Measurements from ENCODE around the gene ACTL8. TPM values are rescaled to one million over a fixed set of nuclear protein-coding genes. Genes with fewer than 3 reads are reported as not detected.

ACTL8 gene
- total and polyA plus RNA-seq, 2 donors from 2014 or later: not detected

DNA sequence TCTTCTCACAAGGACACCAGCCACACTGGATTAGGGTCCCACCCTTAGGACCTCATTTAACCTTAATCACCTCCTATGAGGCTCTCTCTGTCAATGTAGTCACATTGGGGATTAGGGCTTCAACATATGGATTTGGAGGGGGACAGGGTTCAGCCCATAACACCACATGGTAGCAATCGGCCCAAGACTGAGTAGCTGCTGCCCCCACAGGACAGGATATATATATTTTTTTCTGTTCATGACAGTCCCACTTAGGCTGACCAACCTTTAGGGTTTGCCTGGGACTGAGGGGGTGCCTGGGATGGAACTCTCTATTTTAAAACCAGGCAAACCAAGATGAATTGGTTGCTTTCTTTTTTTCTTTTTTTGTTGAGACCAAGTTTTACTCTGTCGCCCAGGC, 8.2 kb upstream of the ACTL8 start:
- DNase-seq (no peak), FAIRE-seq (no peak)
- Histone ChIP-seq H3K9ac (ENCODE audit: low read length in 3 of 3) (no peak overlapping the region), H3K9me3 (ENCODE audit: control insufficient read depth in 2 of 3, insufficient read depth in 1 of 3, low read length in 3 of 3) (no peaks in the 10 kb centered on the region), H3K36me3 (ENCODE audit: control insufficient read depth in 2 of 3, insufficient read depth in 3 of 3, low read length in 3 of 3) (no peaks in the 10 kb centered on the region), H3K4me1 (ENCODE audit: control insufficient read depth in 2 of 3, insufficient read depth in 2 of 3, low read depth in 1 of 3, low read length in 3 of 3) (no peaks in the 10 kb centered on the region), H3K27ac (ENCODE audit: low read depth in 2 of 2, low read length in 2 of 2) (no peak overlapping the region), H3K4me3 (ENCODE audit: low read length in 3 of 3) (no peak overlapping the region), H3K27me3 (ENCODE audit: control insufficient read depth, insufficient read depth, low read length) (no peaks in the 10 kb centered on the region)
- intact Hi-C loops (cut with DNase I): no loop called here
- TF ChIP-seq, protein P1, sequence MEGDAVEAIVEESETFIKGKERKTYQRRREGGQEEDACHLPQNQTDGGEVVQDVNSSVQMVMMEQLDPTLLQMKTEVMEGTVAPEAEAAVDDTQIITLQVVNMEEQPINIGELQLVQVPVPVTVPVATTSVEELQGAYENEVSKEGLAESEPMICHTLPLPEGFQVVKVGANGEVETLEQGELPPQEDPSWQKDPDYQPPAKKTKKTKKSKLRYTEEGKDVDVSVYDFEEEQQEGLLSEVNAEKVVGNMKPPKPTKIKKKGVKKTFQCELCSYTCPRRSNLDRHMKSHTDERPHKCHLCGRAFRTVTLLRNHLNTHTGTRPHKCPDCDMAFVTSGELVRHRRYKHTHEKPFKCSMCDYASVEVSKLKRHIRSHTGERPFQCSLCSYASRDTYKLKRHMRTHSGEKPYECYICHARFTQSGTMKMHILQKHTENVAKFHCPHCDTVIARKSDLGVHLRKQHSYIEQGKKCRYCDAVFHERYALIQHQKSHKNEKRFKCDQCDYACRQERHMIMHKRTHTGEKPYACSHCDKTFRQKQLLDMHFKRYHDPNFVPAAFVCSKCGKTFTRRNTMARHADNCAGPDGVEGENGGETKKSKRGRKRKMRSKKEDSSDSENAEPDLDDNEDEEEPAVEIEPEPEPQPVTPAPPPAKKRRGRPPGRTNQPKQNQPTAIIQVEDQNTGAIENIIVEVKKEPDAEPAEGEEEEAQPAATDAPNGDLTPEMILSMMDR (IDR thresholded peaks at IDR 0.05; ENCODE audit: borderline replicate concordance, extremely low read depth, insufficient read depth): no peak

DNA sequence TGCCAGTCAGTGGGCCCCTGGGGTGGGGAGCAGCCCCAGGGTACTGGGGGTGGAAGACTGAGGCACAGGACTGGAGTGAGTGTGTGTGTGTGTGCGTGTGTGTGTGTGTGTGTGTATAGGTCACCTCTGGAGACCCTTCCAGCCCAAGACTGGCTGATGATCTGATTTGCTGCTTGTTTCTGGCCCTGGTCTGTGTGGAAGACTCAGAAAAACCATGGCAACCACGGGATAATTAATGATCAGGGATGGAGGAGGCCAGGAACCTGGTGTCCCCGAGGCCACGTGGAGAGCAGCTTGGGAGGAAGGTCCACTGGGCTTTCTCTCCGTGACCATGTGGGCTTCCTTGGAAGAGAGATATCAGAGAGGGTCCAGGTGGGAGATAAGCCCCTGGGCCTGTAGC, 4.8 kb upstream of the ACTL8 start:
- Histone ChIP-seq H3K4me1 (ENCODE audit: control insufficient read depth in 2 of 3, insufficient read depth in 2 of 3, low read depth in 1 of 3, low read length in 3 of 3) (no peaks in the 10 kb centered on the region), H3K9me3 (ENCODE audit: control insufficient read depth in 2 of 3, insufficient read depth in 1 of 3, low read length in 3 of 3) (peaks cover 0 to 8% (median 0%) of the 10 kb centered on the region in 3 donors), H3K36me3 (ENCODE audit: control insufficient read depth in 2 of 3, insufficient read depth in 3 of 3, low read length in 3 of 3) (no peaks in the 10 kb centered on the region), H3K27ac (ENCODE audit: low read depth in 2 of 2, low read length in 2 of 2) (no peak overlapping the region), H3K27me3 (ENCODE audit: control insufficient read depth, insufficient read depth, low read length) (no peaks in the 10 kb centered on the region), H3K4me3 (ENCODE audit: low read length in 3 of 3) (no peak overlapping the region), H3K9ac (ENCODE audit: low read length in 3 of 3) (no peak overlapping the region)
- DNase-seq: no peak
- intact Hi-C loops (cut with DNase I): no loop called here
- FAIRE-seq: no peak
- TF ChIP-seq, protein P1 (IDR thresholded peaks at IDR 0.05; ENCODE audit: borderline replicate concordance, extremely low read depth, insufficient read depth): no peak

DNA sequence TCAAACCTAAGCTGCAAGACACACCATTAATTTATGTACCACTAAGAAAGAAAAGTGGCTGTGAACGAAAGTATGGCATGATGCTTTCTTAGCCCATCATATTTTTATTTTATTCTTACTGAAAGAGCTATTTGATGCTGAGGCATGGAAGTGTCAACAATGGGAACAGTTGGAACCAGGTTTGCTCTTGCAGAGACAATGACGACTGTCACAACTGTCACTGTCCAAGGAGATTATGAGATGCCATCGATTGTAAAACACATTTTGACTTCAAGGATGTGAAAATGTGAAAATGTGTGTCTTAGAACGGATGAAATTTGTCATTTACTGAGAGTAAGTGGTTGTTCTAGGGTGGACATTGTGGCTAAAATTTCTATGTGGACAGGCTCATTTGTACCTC, 2.8 kb upstream of the ACTL8 start:
- DNase-seq (no peak), FAIRE-seq (no peak)
- Histone ChIP-seq H3K27ac (ENCODE audit: low read depth in 2 of 2, low read length in 2 of 2) (no peak overlapping the region), H3K9ac (ENCODE audit: low read length in 3 of 3) (no peak overlapping the region), H3K9me3 (ENCODE audit: control insufficient read depth in 2 of 3, insufficient read depth in 1 of 3, low read length in 3 of 3) (peaks cover 0 to 10% (median 0%) of the 10 kb centered on the region in 3 donors), H3K27me3 (ENCODE audit: control insufficient read depth, insufficient read depth, low read length) (no peaks in the 10 kb centered on the region), H3K4me3 (ENCODE audit: low read length in 3 of 3) (no peak overlapping the region), H3K36me3 (ENCODE audit: control insufficient read depth in 2 of 3, insufficient read depth in 3 of 3, low read length in 3 of 3) (no peaks in the 10 kb centered on the region), H3K4me1 (ENCODE audit: control insufficient read depth in 2 of 3, insufficient read depth in 2 of 3, low read depth in 1 of 3, low read length in 3 of 3) (no peaks in the 10 kb centered on the region)
- TF ChIP-seq, protein P1 (IDR thresholded peaks at IDR 0.05; ENCODE audit: borderline replicate concordance, extremely low read depth, insufficient read depth): no peak
- intact Hi-C loops (cut with DNase I): no loop called here

DNA sequence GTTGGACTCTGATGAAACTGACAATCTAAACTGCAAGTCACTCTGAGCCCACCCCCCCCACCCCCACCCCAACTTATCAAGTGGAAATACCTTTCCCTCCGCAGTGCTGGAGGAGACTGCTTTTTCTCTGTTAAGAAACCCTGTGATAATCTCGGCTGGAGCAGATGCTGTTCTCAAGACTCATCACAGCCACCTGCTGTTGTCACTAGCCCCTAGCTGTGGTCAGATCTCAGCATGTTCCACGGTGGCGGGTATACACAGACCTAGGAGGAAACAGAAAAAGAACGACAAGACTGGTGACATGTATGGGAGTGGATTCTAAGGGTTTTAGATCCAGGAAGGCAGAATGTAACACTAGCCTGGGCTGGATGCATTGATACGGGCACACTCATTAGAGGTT, 2.3 kb downstream of the ACTL8 start:
- Histone ChIP-seq H3K4me1 (ENCODE audit: control insufficient read depth in 2 of 3, insufficient read depth in 2 of 3, low read depth in 1 of 3, low read length in 3 of 3) (no peaks in the 10 kb centered on the region), H3K27ac (ENCODE audit: low read depth in 2 of 2, low read length in 2 of 2) (no peak overlapping the region), H3K9me3 (ENCODE audit: control insufficient read depth in 2 of 3, insufficient read depth in 1 of 3, low read length in 3 of 3) (peaks cover 0 to 31% (median 6%) of the 10 kb centered on the region in 3 donors), H3K9ac (ENCODE audit: low read length in 3 of 3) (no peak overlapping the region), H3K36me3 (ENCODE audit: control insufficient read depth in 2 of 3, insufficient read depth in 3 of 3, low read length in 3 of 3) (no peaks in the 10 kb centered on the region), H3K4me3 (ENCODE audit: low read length in 3 of 3) (no peak overlapping the region), H3K27me3 (ENCODE audit: control insufficient read depth, insufficient read depth, low read length) (no peaks in the 10 kb centered on the region)
- TF ChIP-seq, protein P1 (IDR thresholded peaks at IDR 0.05; ENCODE audit: borderline replicate concordance, extremely low read depth, insufficient read depth): no peak
- intact Hi-C loops (cut with DNase I): no loop called here
- no peak for DNase-seq
- FAIRE-seq: no peak

Measured in kidney (tissue), 14 donors.